ENCODE data around the gene FLYWCH1.

DNA sequence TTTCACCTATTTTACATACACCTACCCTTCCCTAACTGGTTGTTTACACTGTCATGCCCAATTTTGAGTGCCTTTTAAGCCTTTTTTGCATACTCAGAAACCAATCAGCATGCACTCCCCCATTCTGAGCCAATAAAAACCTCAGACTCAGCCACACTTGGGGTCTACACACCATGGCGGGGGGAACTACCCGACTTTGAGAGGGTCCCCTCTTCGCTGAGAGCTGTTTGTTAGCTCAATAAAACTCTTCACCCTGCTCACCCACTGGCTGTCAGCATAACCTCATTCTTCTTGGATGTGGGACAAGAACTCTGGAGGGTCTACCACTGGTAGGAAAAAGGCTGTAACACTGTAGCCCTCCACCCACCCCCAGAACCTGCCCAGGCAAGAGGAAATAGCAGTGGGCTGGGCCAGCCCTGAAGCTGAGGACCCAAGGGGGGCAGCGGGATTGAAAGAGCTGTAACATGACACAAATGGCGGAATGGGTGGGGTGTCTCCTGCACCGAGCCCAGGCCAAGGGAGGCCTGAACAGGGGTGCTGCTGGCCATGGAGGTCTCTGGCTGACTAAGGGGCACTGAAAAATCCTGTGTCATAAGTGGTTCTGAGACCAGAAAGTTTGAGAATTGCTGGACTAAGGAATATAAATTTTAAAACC is 31.8 kb upstream of the FLYWCH1 start:
- TF ChIP-seq, protein P1, sequence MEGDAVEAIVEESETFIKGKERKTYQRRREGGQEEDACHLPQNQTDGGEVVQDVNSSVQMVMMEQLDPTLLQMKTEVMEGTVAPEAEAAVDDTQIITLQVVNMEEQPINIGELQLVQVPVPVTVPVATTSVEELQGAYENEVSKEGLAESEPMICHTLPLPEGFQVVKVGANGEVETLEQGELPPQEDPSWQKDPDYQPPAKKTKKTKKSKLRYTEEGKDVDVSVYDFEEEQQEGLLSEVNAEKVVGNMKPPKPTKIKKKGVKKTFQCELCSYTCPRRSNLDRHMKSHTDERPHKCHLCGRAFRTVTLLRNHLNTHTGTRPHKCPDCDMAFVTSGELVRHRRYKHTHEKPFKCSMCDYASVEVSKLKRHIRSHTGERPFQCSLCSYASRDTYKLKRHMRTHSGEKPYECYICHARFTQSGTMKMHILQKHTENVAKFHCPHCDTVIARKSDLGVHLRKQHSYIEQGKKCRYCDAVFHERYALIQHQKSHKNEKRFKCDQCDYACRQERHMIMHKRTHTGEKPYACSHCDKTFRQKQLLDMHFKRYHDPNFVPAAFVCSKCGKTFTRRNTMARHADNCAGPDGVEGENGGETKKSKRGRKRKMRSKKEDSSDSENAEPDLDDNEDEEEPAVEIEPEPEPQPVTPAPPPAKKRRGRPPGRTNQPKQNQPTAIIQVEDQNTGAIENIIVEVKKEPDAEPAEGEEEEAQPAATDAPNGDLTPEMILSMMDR (IDR thresholded peaks at IDR 0.05): no peak
- no peak for TF ChIP-seq POLR2A (IDR thresholded peaks at IDR 0.05)
